MM.1S (cell line): ENCODE data around the gene KRTAP10-1.

ENCODE experiments used
- DNase-seq: peaks from one replicate; pipeline ENCODE4 v3.0.0-alpha.2; 2015
- H2AFZ ChIP-seq: fragments of 300-600 bp; sonication (generic); 2 replicates; pipeline ENCODE4 v1.6.0; 2016; ENCODE audit warnings: antibody characterized with exemption, low read length
- H3F3A ChIP-seq: fragments of 300-600 bp; sonication (generic); 2 replicates; pipeline ENCODE4 v1.6.1; 2016; ENCODE audit warnings: mild to moderate bottlenecking, antibody characterized with exemption, low read length, moderate library complexity, mixed read lengths; ENCODE audit not compliant: insufficient read depth
- H3K27ac ChIP-seq: fragments of 300-600 bp; sonication (generic); 2 replicates; pipeline ENCODE4 v1.5.1; 2016; ENCODE audit warnings: mild to moderate bottlenecking, low read length
- H3K27me3 ChIP-seq: fragments of 300-600 bp; sonication (generic); replicated peaks from 2 replicates; pipeline ENCODE4 v1.6.0; 2016; ENCODE audit warnings: low read length; ENCODE audit not compliant: insufficient read depth
- H3K36me3 ChIP-seq: fragments of 300-600 bp; sonication (generic); replicated peaks from 2 replicates; pipeline ENCODE4 v1.6.1; 2016; ENCODE audit warnings: mild to moderate bottlenecking, low read length, mixed read lengths; ENCODE audit not compliant: insufficient read depth
- H3K4me1 ChIP-seq: fragments of 300-600 bp; sonication (generic); 2 replicates; pipeline ENCODE4 v1.6.1; 2016; ENCODE audit warnings: low read length, mixed read lengths
- H3K4me2 ChIP-seq: fragments of 300-600 bp; sonication (generic); 2 replicates; pipeline ENCODE4 v1.6.0; 2016; ENCODE audit warnings: low read depth, low read length
- H3K4me3 ChIP-seq: fragments of 300-600 bp; sonication (generic); 2 replicates; pipeline ENCODE4 v1.5.1; 2016; ENCODE audit warnings: low read length, mixed read lengths
- H3K79me2 ChIP-seq: fragments of 300-600 bp; sonication (generic); 2 replicates; pipeline ENCODE4 v1.6.1; 2016; ENCODE audit warnings: mixed run types, low read length, mixed read lengths
- H3K9ac ChIP-seq: fragments of 300-600 bp; sonication (generic); 2 replicates; pipeline ENCODE4 v1.6.1; 2016; ENCODE audit warnings: low read length, mixed read lengths
- H3K9me2 ChIP-seq: fragments of 300-600 bp; sonication (generic); replicated peaks from 2 replicates; pipeline ENCODE4 v1.6.1; 2016; ENCODE audit warnings: mild to moderate bottlenecking, low read length, mixed read lengths; ENCODE audit not compliant: insufficient read depth
- H3K9me3 ChIP-seq: fragments of 300-600 bp; sonication (generic); replicated peaks from 2 replicates; pipeline ENCODE4 v1.6.1; 2016; ENCODE audit warnings: mild to moderate bottlenecking, low read length, mixed read lengths; ENCODE audit not compliant: insufficient read depth
- H4K20me1 ChIP-seq: fragments of 300-600 bp; sonication (generic); 2 replicates; pipeline ENCODE4 v1.6.1; 2016; ENCODE audit warnings: mild to moderate bottlenecking, low read length, moderate library complexity, mixed read lengths; ENCODE audit not compliant: insufficient read depth
- EZH2 ChIP-seq: fragments of 300-600 bp; sonication (generic); optimal IDR thresholded peaks from 2 replicates; pipeline ENCODE3; 2017; ENCODE audit warnings: low read depth, mild to moderate bottlenecking, antibody characterized with exemption, low read length, mixed read lengths
- EZH2phosphoT487 ChIP-seq: fragments of 300-600 bp; sonication (generic); IDR thresholded peaks from 2 replicates; pipeline ENCODE4 v1.6.1; 2018; ENCODE audit warnings: antibody characterized with exemption, low read length
- TF ChIP-seq, protein P1 (sequence below): fragments of 300-600 bp; sonication (generic); IDR thresholded peaks from 2 replicates; pipeline ENCODE4 v1.5.1; 2016; ENCODE audit warnings: antibody characterized with exemption, low read length, mixed read lengths

The KRTAP10-1 gene

DNA sequence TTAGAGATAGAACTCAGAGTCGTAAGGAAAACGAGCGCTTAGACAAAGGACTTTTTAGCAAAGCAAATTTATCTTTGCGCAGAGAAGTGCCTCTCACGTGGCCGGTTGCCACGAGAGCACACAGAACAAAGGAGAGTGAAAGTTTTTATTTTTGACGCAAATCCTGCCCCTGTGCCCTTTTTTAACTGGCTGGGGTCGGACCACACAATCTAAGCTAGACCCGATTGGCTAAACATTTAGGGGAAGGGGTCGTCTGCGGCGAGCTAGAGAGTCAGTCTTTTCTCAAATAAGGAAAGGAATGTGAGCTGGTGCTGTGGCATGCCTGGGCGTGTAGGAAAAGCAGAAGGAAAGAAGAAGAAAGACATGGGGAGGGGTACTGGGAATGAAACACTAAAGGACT, 8.9 kb upstream of the KRTAP10-1 start:
- no peak overlapping the region for H3K4me2 ChIP-seq
- peaks cover 95% of the 10 kb centered on the region for H3K27me3 ChIP-seq
- no peaks in the 10 kb centered on the region for H3K9me3 ChIP-seq
- no peaks in the 10 kb centered on the region for H4K20me1 ChIP-seq
- no peaks in the 10 kb centered on the region for H3K4me1 ChIP-seq
- no peak overlapping the region for H3K9ac ChIP-seq
- no peaks in the 10 kb centered on the region for H3K9me2 ChIP-seq
- H3K27ac ChIP-seq = no peak overlapping the region
- no peaks in the 10 kb centered on the region for H3F3A ChIP-seq
- no peak for DNase-seq
- H3K79me2 ChIP-seq = no peaks in the 10 kb centered on the region
- H3K36me3 ChIP-seq = no peaks in the 10 kb centered on the region
- H3K4me3 ChIP-seq = no peak overlapping the region
- H2AFZ ChIP-seq = no peak overlapping the region
- TF ChIP-seq EZH2phosphoT487 (no peak), EZH2 (no peak)
- TF ChIP-seq, protein P1, sequence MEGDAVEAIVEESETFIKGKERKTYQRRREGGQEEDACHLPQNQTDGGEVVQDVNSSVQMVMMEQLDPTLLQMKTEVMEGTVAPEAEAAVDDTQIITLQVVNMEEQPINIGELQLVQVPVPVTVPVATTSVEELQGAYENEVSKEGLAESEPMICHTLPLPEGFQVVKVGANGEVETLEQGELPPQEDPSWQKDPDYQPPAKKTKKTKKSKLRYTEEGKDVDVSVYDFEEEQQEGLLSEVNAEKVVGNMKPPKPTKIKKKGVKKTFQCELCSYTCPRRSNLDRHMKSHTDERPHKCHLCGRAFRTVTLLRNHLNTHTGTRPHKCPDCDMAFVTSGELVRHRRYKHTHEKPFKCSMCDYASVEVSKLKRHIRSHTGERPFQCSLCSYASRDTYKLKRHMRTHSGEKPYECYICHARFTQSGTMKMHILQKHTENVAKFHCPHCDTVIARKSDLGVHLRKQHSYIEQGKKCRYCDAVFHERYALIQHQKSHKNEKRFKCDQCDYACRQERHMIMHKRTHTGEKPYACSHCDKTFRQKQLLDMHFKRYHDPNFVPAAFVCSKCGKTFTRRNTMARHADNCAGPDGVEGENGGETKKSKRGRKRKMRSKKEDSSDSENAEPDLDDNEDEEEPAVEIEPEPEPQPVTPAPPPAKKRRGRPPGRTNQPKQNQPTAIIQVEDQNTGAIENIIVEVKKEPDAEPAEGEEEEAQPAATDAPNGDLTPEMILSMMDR = no peak

DNA sequence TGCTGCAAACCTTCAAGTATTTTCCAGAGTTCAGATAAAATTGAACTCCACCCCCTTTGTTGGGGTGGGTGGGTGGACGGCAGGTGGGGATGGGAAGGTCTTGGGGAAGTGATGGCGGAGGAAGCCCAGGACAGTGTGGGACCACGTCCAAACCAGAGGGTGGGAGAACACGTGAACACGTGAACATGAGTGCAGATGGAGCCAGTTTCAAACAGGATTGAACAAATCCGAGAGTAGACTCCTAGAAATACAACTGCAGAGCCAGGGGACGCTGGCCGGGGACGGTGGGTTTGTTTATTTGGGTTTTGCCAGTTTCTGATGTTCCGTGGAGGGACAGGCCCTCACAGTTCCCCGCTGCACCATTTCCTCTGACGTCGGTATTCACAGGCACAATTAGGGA, 8.4 kb upstream of the KRTAP10-1 start:
- no peak for DNase-seq
- Histone ChIP-seq H3K36me3 (no peaks in the 10 kb centered on the region), H3K9me2 (no peaks in the 10 kb centered on the region), H2AFZ (no peak overlapping the region), H3K4me2 (no peak overlapping the region), H3F3A (no peaks in the 10 kb centered on the region), H3K4me3 (no peak overlapping the region), H3K9ac (no peak overlapping the region), H3K27me3 (peaks cover 95% of the 10 kb centered on the region), H3K4me1 (no peaks in the 10 kb centered on the region), H3K27ac (no peak overlapping the region), H3K9me3 (no peaks in the 10 kb centered on the region), H3K79me2 (no peaks in the 10 kb centered on the region), H4K20me1 (no peaks in the 10 kb centered on the region)
- TF ChIP-seq, protein P1 = no peak
- TF ChIP-seq EZH2phosphoT487 (no peak), EZH2 (peak; percentile 34)

DNA sequence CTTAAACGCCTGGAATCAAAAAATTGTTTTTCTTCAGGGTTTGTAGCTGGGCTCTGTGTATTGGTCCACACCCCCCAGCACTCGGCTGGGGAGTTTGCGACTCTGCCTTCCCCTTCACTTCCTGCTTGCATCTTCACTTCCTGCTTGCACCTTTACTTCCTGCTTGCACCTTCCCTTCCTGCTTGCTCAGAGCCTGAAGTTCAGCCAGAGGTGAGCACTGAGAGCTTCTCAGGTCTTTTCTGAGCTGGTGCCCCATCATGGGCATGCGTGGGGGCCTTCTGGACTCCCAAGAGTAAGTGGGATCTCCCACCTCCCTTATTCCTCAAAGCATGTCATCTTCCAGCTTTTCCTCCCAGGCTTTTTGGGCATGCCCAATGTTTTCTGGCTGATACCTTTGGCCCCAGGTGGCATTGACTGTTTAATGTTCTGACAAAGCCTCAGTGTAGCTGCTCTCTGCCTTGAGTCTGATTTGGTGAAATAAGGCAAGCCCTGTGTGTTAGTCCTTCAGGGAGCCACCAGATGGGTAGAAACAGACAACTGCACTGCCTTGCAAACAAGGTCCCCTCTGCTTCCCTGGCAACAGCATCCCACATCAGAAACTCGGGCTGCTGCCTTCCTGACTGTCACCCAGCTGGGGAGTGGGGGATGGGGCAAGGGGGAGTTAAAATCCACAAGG, 7.8 kb upstream of the KRTAP10-1 start:
- TF ChIP-seq EZH2 = no peak
- TF ChIP-seq, protein P1 = no peak
- no peak for TF ChIP-seq EZH2phosphoT487
- H3K4me2 ChIP-seq = no peak overlapping the region

More for the DNA sequence above, 7.8 kb upstream of the KRTAP10-1 start:
- no peak overlapping the region for H3K27ac ChIP-seq
- H3F3A ChIP-seq = no peaks in the 10 kb centered on the region
- DNase-seq = no peak
- H3K4me3 ChIP-seq = no peak overlapping the region
- no peaks in the 10 kb centered on the region for H4K20me1 ChIP-seq
- no peaks in the 10 kb centered on the region for H3K9me3 ChIP-seq
- H3K9me2 ChIP-seq = no peaks in the 10 kb centered on the region
- H3K36me3 ChIP-seq = no peaks in the 10 kb centered on the region
- H2AFZ ChIP-seq = no peak overlapping the region
- H3K27me3 ChIP-seq = peaks cover 95% of the 10 kb centered on the region
- H3K9ac ChIP-seq = no peak overlapping the region
- H3K4me1 ChIP-seq = no peaks in the 10 kb centered on the region
- H3K79me2 ChIP-seq = no peaks in the 10 kb centered on the region
